WTC11 (cell line): Measurements from ENCODE around the gene CNTN3. TPM values are rescaled to one million over a fixed set of nuclear protein-coding genes. Genes with fewer than 3 reads are reported as not detected.

ENCODE experiments used
- ATAC-seq: fragments of 200-7000 bp; cut with Tn5 transposase; 2 replicates; pipeline ENCODE4 v1.10.0; 2021; ENCODE audit warnings: mild to moderate bottlenecking, moderate library complexity
- CTCF ChIA-PET: fragments of 300-600 bp; sonication (Branson Sonifier 250); formaldehyde crosslinking; loops from one replicate; lab custom pipeline; 2021; ENCODE audit warnings: antibody characterized with exemption; lab: Charles Lee
- POLR2A ChIA-PET: fragments of 350-600 bp; sonication (Branson Sonifier 250); formaldehyde crosslinking; loops from one replicate; lab custom pipeline; 2021; ENCODE audit warnings: antibody characterized with exemption; lab: Charles Lee
- DNase-seq: peaks from one replicate; pipeline ENCODE4 v3.0.0; 2021; ENCODE audit warnings: low spot score
- H3K27ac Mint-ChIP-seq: 2 replicates; pipeline ENCODE4 v1.8.0; 2021; ENCODE audit warnings: mixed read lengths
- H3K27me3 Mint-ChIP-seq: 2 replicates; pipeline ENCODE4 v1.8.0; 2021; ENCODE audit warnings: low read depth, mild to moderate bottlenecking, moderate library complexity, mixed read lengths
- H3K36me3 Mint-ChIP-seq: 2 replicates; pipeline ENCODE4 v1.8.0; 2021; ENCODE audit warnings: mixed read lengths
- H3K4me1 Mint-ChIP-seq: 2 replicates; pipeline ENCODE4 v1.8.0; 2022; ENCODE audit warnings: mixed read lengths
- H3K4me3 Mint-ChIP-seq: 2 replicates; pipeline ENCODE4 v1.8.0; 2021; ENCODE audit warnings: mild to moderate bottlenecking, moderate library complexity, mixed read lengths
- H3K9me3 Mint-ChIP-seq: 2 replicates; pipeline ENCODE4 v1.8.0; 2021; ENCODE audit warnings: mixed read lengths
- ATF1 ChIP-seq: sonication (generic); formaldehyde crosslinking; IDR thresholded peaks from 2 replicates; pipeline ENCODE4 v1.8.1; 2023; ENCODE audit warnings: mild to moderate bottlenecking, moderate library complexity, missing genetic modification reagents
- CBFB ChIP-seq: sonication (generic); formaldehyde crosslinking; IDR thresholded peaks from 2 replicates; pipeline ENCODE4 v1.8.1; 2022; ENCODE audit warnings: mild to moderate bottlenecking, low read depth, missing genetic modification reagents
- ERG ChIP-seq: fragments of 250-450 bp; sonication (Bioruptor Pico); IDR thresholded peaks from 2 replicates; pipeline ENCODE4 v1.8.0; 2021; ENCODE audit warnings: mild to moderate bottlenecking
- FOXK1 ChIP-seq: sonication (generic); formaldehyde crosslinking; IDR thresholded peaks from 2 replicates; pipeline ENCODE4 v1.8.0; 2022; ENCODE audit warnings: mild to moderate bottlenecking, moderate library complexity, missing genetic modification reagents
- FOXP1 ChIP-seq: sonication (generic); formaldehyde crosslinking; IDR thresholded peaks from 2 replicates; pipeline ENCODE4 v1.8.0; 2022; ENCODE audit warnings: missing genetic modification reagents, mild to moderate bottlenecking, moderate library complexity, borderline replicate concordance
- HMGA2 ChIP-seq: fragments of 250-450 bp; sonication (Bioruptor Pico); IDR thresholded peaks from 2 replicates; pipeline ENCODE4 v1.4.0; 2021; ENCODE audit warnings: mild to moderate bottlenecking, moderate library complexity
- KAT7 ChIP-seq: sonication (generic); formaldehyde crosslinking; IDR thresholded peaks from 2 replicates; pipeline ENCODE4 v1.8.1; 2023; ENCODE audit warnings: missing genetic modification reagents, mild to moderate bottlenecking, borderline replicate concordance
- MAX ChIP-seq: sonication (generic); formaldehyde crosslinking; IDR thresholded peaks from 2 replicates; pipeline ENCODE4 v1.8.0; 2022; ENCODE audit warnings: mild to moderate bottlenecking, missing genetic modification reagents
- MXD4 ChIP-seq: fragments of 250-450 bp; sonication (Bioruptor Pico); IDR thresholded peaks from 2 replicates; pipeline ENCODE4 v1.8.0; 2021; ENCODE audit warnings: mild to moderate bottlenecking, moderate library complexity, borderline replicate concordance
- NR3C1 ChIP-seq: sonication (generic); formaldehyde crosslinking; conservative IDR thresholded peaks from 2 replicates; pipeline ENCODE4 v1.8.1; 2023; ENCODE audit warnings: low read depth, mild to moderate bottlenecking, missing genetic modification reagents
- RORB ChIP-seq: fragments of 250-450 bp; sonication (Bioruptor Pico); IDR thresholded peaks from 2 replicates; pipeline ENCODE4 v1.9.0; 2021; ENCODE audit warnings: mild to moderate bottlenecking
- TCF7 ChIP-seq: sonication (generic); formaldehyde crosslinking; IDR thresholded peaks from 2 replicates; pipeline ENCODE4 v1.8.0; 2022; ENCODE audit warnings: mild to moderate bottlenecking, low read depth, missing genetic modification reagents, moderate library complexity
- ZBTB21 ChIP-seq: sonication (generic); formaldehyde crosslinking; IDR thresholded peaks from 2 replicates; pipeline ENCODE4 v1.8.1; 2023; ENCODE audit warnings: mild to moderate bottlenecking, missing genetic modification reagents, borderline replicate concordance
- ZNF138 ChIP-seq: sonication (generic); formaldehyde crosslinking; conservative IDR thresholded peaks from 2 replicates; pipeline ENCODE4 v1.8.1; 2022; ENCODE audit warnings: mild to moderate bottlenecking, moderate library complexity, missing genetic modification reagents
- ZNF232 ChIP-seq: sonication (generic); formaldehyde crosslinking; IDR thresholded peaks from 2 replicates; pipeline ENCODE4 v1.8.0; 2022; ENCODE audit warnings: mild to moderate bottlenecking, missing genetic modification reagents
- ZNF396 ChIP-seq: fragments of 250-450 bp; sonication (Bioruptor Pico); IDR thresholded peaks from 2 replicates; pipeline ENCODE4 v1.8.0; 2021; ENCODE audit warnings: mild to moderate bottlenecking, moderate library complexity, borderline replicate concordance
- ZNF425 ChIP-seq: fragments of 250-450 bp; sonication (Bioruptor Pico); conservative IDR thresholded peaks from 2 replicates; pipeline ENCODE4 v1.9.0; 2021; ENCODE audit warnings: mild to moderate bottlenecking
- total RNA-seq: library from RNA; stranded (reverse); gene quantifications from 3 replicates; pipeline ENCODE4 v1.2.3, GENCODE V29; 2021

CNTN3 gene
- total RNA-seq, 1 experiment from 2014 or later: 0.17 TPM

GRCh38 chr3:74651292-74651691 is 36.8 kb upstream of the CNTN3 start (continued):
- no peak for TF ChIP-seq FOXP1
- no peak for TF ChIP-seq ZBTB21 (CRISPR knock-in tag)
- no peak for TF ChIP-seq ZNF138
- no peak for TF ChIP-seq RORB (CRISPR knock-in tag)

GRCh38 chr3:74648107-74648506 is 33.6 kb upstream of the CNTN3 start:
- Mint-ChIP-seq H3K27ac (no peak overlapping the region), H3K4me3 (no peak overlapping the region), H3K4me1 (no peaks in the 10 kb centered on the region; the same call in 1 of the 2 replicates), H3K27me3 (no peaks in the 10 kb centered on the region), H3K36me3 (no peaks in the 10 kb centered on the region), H3K9me3 (no peaks in the 10 kb centered on the region)
- POLR2A ChIA-PET: no interaction called here
- CTCF ChIA-PET: no interaction called here
- DNase-seq (no peak), ATAC-seq (no peak)
- TF ChIP-seq FOXK1 (CRISPR knock-in tag) (no peak), ERG (no peak), KAT7 (no peak)

GRCh38 chr3:74646094-74646493 is 31.6 kb upstream of the CNTN3 start:
- Mint-ChIP-seq H3K27me3 (no peaks in the 10 kb centered on the region), H3K27ac (no peak overlapping the region), H3K4me3 (no peak overlapping the region), H3K4me1 (no peaks in the 10 kb centered on the region; the same call in 1 of the 2 replicates), H3K9me3 (no peaks in the 10 kb centered on the region), H3K36me3 (no peaks in the 10 kb centered on the region)
- ATAC-seq (no peak), DNase-seq (no peak)
- TF ChIP-seq CBFB (no peak), ZBTB21 (CRISPR knock-in tag) (no peak), HMGA2 (CRISPR knock-in tag) (peak; percentile 96), ATF1 (CRISPR knock-in tag) (no peak)
- POLR2A ChIA-PET: no interaction called here
- CTCF ChIA-PET: no interaction called here

GRCh38 chr3:74643636-74644035 is 29.2 kb upstream of the CNTN3 start:
- Mint-ChIP-seq H3K9me3 (no peaks in the 10 kb centered on the region), H3K27ac (no peak overlapping the region), H3K36me3 (no peaks in the 10 kb centered on the region), H3K27me3 (no peaks in the 10 kb centered on the region), H3K4me1 (no peaks in the 10 kb centered on the region; the same call in 1 of the 2 replicates), H3K4me3 (no peak overlapping the region)
- ATAC-seq (peak; percentile 46), DNase-seq (no peak)
- TF ChIP-seq ZNF232 (CRISPR knock-in tag): no peak
- no peak for TF ChIP-seq MAX (CRISPR knock-in tag)
- TF ChIP-seq ZBTB21 (CRISPR knock-in tag): no peak
- no peak for TF ChIP-seq ZNF425 (CRISPR knock-in tag)
- TF ChIP-seq TCF7 (CRISPR knock-in tag): no peak
- no peak for TF ChIP-seq KAT7
- no peak for TF ChIP-seq FOXK1 (CRISPR knock-in tag)
- no peak for TF ChIP-seq NR3C1 (CRISPR knock-in tag)
- TF ChIP-seq ZNF396 (CRISPR knock-in tag): no peak
- no peak for TF ChIP-seq MXD4 (CRISPR knock-in tag)
- POLR2A ChIA-PET: no interaction called here
- CTCF ChIA-PET: no interaction called here
